Neural crest cell (in vitro differentiated cells): ENCODE measurements around the gene GALNT17. TPM values are rescaled to one million over a fixed set of nuclear protein-coding genes. Genes with fewer than 3 reads are reported as not detected.

ENCODE experiments used
- DNase-seq: peaks from one replicate; pipeline ENCODE4 v3.0.0; 2021; ENCODE audit warnings: low read depth, mixed read lengths, low spot score
- H3K27ac Mint-ChIP-seq: one replicate; pipeline ENCODE4 v1.8.0; 2021; ENCODE audit warnings: mild to moderate bottlenecking, mixed read lengths; ENCODE audit not compliant: unreplicated experiment
- H3K27me3 Mint-ChIP-seq: 2 replicates; pipeline ENCODE4 v1.8.0; 2021; ENCODE audit warnings: low read depth, mild to moderate bottlenecking, mixed read lengths
- H3K36me3 Mint-ChIP-seq: 2 replicates; pipeline ENCODE4 v1.8.0; 2021; ENCODE audit warnings: low read depth, mild to moderate bottlenecking, mixed read lengths
- H3K4me1 Mint-ChIP-seq: 2 replicates; pipeline ENCODE4 v1.8.0; 2021; ENCODE audit warnings: mixed read lengths
- H3K4me3 Mint-ChIP-seq: one replicate; pipeline ENCODE4 v1.8.0; 2021; ENCODE audit warnings: mild to moderate bottlenecking, mixed read lengths
- H3K9me3 Mint-ChIP-seq: 2 replicates; pipeline ENCODE4 v1.8.0; 2021; ENCODE audit warnings: mixed read lengths
- total RNA-seq: library from RNA; stranded (reverse); gene quantifications from 2 replicates; pipeline ENCODE4 v1.2.1, GENCODE V29; 2021
- TF ChIP-seq, protein P1 (sequence below): fragments of 200-600 bp; sonication (generic); conservative IDR thresholded peaks from 2 replicates; pipeline ENCODE4 v1.5.0; 2021; ENCODE audit warnings: antibody characterized with exemption, mild to moderate bottlenecking

The GALNT17 gene
- total RNA-seq, 1 donor from 2014 or later: 11.0 TPM

DNA sequence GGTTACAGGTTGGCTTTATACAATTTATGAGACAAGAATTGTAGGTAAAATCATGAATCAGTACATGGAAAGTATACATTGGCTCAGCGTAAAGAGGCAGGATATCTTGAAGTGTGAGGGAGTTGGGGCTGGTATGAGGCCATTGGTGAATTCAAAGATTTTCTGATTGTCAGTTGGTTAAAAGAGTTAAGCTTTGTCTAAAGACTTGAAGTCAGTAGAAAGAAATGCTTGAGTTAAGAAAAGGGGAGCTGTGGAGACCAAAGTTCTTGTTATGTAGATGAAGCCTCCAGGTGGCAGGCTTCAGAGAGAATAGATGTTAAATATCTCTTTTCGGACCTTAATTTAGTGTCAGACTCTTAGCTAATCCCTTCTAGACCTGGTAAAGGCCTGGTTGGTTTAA, 341.0 kb downstream of the GALNT17 start:
- no peak for DNase-seq
- peak overlapping the region; percentile 73 for H3K27ac Mint-ChIP-seq
- H3K9me3 Mint-ChIP-seq: peaks cover 2% of the 10 kb centered on the region
- peaks cover 21% of the 10 kb centered on the region for H3K4me1 Mint-ChIP-seq
- TF ChIP-seq, protein P1, sequence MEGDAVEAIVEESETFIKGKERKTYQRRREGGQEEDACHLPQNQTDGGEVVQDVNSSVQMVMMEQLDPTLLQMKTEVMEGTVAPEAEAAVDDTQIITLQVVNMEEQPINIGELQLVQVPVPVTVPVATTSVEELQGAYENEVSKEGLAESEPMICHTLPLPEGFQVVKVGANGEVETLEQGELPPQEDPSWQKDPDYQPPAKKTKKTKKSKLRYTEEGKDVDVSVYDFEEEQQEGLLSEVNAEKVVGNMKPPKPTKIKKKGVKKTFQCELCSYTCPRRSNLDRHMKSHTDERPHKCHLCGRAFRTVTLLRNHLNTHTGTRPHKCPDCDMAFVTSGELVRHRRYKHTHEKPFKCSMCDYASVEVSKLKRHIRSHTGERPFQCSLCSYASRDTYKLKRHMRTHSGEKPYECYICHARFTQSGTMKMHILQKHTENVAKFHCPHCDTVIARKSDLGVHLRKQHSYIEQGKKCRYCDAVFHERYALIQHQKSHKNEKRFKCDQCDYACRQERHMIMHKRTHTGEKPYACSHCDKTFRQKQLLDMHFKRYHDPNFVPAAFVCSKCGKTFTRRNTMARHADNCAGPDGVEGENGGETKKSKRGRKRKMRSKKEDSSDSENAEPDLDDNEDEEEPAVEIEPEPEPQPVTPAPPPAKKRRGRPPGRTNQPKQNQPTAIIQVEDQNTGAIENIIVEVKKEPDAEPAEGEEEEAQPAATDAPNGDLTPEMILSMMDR: no peak
- H3K36me3 Mint-ChIP-seq: peaks cover 7% of the 10 kb centered on the region
- no peak overlapping the region for H3K4me3 Mint-ChIP-seq
- H3K27me3 Mint-ChIP-seq: no peaks in the 10 kb centered on the region

DNA sequence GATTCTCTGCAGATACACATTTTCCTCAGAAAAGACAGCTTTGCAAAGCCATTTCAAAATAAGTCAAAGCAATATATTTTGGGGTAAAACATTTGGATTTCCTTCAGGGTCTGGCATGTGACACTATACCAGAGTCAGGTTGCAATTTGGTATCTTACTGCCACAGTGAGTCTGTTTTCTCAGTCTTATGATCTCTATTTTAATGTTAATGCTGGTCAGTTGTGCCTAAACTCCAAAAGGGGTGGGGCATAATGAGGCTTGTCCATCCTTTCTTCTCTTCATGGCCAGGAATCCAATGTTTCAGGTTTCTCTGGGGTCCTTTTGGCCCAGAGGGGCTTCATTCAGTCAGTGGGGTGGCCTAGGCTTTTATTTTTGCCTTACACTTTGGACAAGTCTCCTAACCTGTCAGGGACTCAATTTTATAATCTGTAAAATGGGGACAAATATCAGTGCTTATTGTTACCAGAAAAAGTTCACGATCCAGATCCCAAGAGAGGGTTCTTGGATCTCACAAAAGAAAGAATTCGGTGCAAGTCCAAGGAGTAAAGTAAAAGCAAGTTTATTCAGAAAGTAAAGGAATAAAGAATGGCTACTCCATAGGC, 341.5 kb downstream of the GALNT17 start:
- Mint-ChIP-seq H3K9me3 (peaks cover 2% of the 10 kb centered on the region), H3K4me3 (no peak overlapping the region), H3K4me1 (peaks cover 21% of the 10 kb centered on the region), H3K27ac (no peak overlapping the region), H3K27me3 (no peaks in the 10 kb centered on the region), H3K36me3 (peaks cover 7% of the 10 kb centered on the region)
- no peak for DNase-seq
- TF ChIP-seq, protein P1: no peak

DNA sequence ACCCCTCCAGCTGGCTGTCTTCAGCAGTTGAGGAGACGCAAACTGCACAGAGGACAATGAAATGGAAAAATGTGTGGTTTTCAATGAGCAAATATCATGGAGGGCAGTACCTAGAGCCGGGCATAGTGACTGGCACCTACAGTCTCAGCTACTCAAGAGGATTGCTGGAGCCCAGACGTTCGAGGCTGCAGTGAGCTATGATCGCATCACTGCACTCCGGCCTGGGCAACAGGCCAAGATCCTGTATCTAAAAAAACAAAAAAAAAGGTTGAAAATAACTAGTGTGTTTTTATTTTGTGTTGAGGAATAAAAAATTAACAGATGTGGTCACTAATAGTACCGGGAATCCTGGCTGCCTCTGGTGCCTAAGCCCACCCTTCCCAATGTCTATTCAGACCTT, 345.5 kb downstream of the GALNT17 start:
- Mint-ChIP-seq H3K4me1 (peaks cover 19% of the 10 kb centered on the region), H3K9me3 (peaks cover 2% of the 10 kb centered on the region), H3K27ac (no peak overlapping the region), H3K36me3 (peaks cover 2% of the 10 kb centered on the region), H3K4me3 (no peak overlapping the region), H3K27me3 (no peaks in the 10 kb centered on the region)
- TF ChIP-seq, protein P1: no peak
- no peak for DNase-seq

DNA sequence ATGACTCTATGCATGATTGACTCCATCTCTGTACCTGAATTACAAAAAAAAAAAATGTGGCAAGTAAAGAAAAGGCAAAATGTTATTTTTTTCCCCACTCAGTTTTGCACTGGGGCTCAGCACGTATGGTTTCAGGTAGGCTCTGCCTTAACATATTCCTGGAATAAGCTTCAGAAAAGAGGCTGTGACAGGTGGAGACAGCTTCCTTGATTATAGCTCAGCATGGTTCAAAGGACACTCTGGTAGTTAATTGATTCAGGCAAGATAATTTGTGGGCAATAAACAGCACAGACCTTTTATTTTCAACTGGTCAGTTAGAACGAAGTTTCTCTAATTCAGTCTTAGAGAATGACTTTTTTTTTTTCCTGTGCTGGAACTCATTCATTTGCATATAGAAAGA, 347.3 kb downstream of the GALNT17 start:
- H3K4me1 Mint-ChIP-seq: peaks cover 9% of the 10 kb centered on the region
- no peaks in the 10 kb centered on the region for H3K9me3 Mint-ChIP-seq
- DNase-seq: no peak
- H3K27ac Mint-ChIP-seq: no peak overlapping the region
- H3K27me3 Mint-ChIP-seq: no peaks in the 10 kb centered on the region
- H3K36me3 Mint-ChIP-seq: peaks cover 2% of the 10 kb centered on the region
- TF ChIP-seq, protein P1: no peak
- H3K4me3 Mint-ChIP-seq: no peak overlapping the region

DNA sequence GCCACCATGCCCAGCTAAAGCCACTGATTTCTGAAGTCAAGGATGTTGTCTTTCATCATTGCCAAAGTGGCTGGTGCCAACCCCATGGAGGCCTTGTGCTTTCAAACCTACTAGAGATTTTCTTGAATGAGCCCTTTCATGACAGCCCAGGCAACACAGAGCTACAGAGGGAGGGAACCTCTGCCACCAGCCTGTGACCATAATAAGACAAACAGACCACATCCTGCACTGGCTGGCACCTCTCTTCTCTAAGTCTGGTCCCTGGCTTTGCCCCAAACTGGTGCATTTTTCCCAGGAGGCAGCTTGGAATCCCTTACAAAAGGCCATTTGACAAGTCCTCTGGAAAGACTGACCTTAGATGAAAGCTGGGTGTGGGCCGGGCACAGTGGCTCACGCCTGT, 348.8 kb downstream of the GALNT17 start:
- H3K4me3 Mint-ChIP-seq: no peak overlapping the region
- DNase-seq: no peak
- no peaks in the 10 kb centered on the region for H3K36me3 Mint-ChIP-seq
- H3K4me1 Mint-ChIP-seq: peaks cover 9% of the 10 kb centered on the region
- TF ChIP-seq, protein P1: no peak
- H3K27me3 Mint-ChIP-seq: no peaks in the 10 kb centered on the region
- H3K27ac Mint-ChIP-seq: no peak overlapping the region
- no peaks in the 10 kb centered on the region for H3K9me3 Mint-ChIP-seq
